Activated T-helper 9 cell treated with anti-CD3 and anti-CD28 coated beads, Interleukin-2, amount 50 U/mL, for 16 hours (primary cell): Measurements from ENCODE around the gene ABCC1.
"Not testable (repeated sequence)": the region's sequence is repeated elsewhere in the genome, so short reads cannot be mapped to it uniquely, and the experiment has no call there.

Experiments
- DNase-seq: peaks from one replicate; pipeline ENCODE4 v3.0.0-alpha.2; 2020; ENCODE audit warnings: low read depth

Gene ABCC1

DNA sequence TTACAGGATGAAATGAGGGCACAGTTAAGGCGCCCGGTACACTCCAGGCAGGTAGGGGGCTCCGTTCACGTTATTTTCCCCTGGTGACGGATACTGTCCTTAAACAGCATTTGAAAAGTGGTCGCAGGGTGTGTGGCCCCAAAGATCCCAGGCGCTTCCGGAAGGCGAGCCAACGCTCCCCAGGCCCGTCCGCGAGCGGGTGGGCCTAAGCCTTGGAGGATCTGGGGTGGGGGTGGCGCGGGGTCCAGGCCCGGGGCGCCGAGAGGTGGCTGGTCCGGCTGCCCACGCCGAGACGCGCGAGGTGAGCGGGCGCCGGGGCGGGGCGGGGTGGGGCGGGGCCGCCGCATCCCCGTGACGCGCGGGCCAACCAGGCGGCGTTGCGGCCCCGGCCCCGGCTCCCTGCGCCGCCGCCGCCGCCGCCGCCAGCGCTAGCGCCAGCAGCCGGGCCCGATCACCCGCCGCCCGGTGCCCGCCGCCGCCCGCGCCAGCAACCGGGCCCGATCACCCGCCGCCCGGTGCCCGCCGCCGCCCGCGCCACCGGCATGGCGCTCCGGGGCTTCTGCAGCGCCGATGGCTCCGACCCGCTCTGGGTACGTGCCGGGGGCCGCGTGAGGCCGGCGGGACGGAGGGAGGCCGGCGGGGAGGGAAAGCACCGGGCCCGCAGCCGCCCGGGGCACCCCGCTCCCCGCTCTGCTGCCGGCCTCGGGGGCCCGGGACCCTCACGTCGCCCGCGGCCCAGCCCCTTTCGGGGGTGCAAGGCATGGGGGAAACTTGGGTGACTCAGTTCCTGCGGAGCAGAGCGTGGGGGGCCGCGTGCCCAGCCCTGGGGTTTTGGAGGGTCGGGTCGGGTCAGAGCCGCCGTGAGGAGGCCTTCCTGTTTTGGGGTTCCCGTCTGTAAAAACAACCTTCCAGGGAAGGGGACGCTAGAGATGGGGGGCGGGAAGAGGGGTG lies at the start of gene ABCC1:
ABCC1 (plus strand) TSS at position 407 of the 951 bp plus-strand sequence; CDS start at position 543, 136 bp downstream.
- peak; percentile 51 for DNase-seq

DNA sequence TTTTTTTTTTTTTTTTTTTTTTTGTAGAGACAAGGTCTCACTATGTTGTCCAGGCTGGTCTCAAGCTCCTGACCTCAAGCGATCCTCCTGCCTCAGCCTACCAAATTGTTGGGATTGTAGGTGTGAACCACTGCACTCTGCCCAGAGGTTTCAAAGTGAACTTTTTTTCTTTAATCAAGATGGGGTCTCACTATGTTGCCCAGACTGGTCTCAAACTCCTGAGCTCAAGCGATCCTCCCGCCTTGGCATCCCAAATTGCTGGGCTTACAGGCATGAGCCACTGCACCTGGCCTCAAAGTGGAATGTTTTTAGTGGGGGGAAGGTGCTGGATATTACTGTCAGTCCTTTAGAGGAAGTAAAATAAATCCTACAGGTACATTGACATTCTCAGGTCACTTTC lies 49.1 kb upstream of the ABCC1 start:
- no peak for DNase-seq

DNA sequence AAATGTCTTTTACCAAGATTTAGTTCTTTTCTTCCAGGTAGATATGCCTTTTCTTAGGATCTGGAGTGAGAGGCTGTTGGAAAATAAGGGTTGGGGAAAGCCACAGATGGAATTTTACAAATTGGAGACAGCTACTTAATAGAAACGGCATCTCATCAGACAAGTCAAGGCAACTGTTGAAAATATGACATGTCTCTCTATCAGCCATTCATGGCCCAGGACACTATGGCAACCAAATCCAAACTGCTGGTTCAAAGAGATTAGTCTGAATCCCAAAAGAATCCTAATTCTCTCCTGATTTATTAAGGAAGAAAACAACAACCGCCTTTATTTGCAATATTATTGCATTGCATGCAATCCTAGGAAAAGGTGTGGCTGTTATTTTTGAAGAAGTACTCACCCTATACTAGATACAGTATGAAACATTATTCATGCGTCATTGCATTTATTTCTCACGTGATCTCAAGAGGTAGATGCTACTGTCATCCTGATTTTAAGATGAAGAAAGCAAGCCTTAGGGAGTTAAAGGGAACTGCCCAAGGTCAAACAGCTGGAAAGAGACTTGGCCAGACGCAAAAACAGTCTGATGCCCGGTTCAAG lies 48.4 kb upstream of the ABCC1 start:
- DNase-seq = no peak

DNA sequence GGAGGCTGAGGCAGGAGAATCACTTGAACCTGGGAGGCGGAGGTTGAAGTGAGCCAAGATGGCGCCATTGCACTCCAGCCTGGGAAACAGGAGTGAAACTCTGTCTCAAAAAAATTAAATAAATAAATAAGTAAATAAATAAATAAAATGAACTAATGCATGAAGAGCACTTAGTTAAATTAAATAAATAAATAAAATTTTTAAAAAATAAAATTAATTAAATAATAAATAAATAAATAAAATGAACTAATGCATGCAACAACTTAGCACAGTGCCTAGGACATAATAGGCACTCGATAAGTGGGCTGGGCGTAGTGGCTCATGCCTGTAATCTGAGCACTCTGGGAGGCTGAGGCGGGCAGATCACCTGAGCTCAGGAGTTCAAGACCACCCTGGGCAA lies 45.5 kb upstream of the ABCC1 start:
- no peak for DNase-seq

DNA sequence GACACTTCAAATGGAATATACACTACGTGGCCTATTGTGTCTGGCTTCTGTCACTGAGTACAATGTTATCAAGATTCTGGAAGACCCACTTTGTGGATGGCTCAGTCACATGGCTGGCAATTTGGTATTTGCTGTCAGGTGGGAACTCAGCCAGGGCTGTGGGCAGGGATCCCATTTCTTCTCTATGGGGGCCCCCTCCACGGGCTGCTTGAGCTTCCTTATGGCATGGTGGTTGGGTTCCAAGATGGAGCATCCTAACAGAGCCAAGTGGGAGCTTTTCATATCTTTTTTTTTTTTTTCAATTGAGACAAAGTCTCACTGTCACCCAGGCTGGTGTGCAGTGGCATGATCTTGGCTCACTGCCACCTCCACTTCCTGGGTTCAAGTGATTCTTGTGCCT lies 43.0 kb upstream of the ABCC1 start:
- DNase-seq = no peak

DNA sequence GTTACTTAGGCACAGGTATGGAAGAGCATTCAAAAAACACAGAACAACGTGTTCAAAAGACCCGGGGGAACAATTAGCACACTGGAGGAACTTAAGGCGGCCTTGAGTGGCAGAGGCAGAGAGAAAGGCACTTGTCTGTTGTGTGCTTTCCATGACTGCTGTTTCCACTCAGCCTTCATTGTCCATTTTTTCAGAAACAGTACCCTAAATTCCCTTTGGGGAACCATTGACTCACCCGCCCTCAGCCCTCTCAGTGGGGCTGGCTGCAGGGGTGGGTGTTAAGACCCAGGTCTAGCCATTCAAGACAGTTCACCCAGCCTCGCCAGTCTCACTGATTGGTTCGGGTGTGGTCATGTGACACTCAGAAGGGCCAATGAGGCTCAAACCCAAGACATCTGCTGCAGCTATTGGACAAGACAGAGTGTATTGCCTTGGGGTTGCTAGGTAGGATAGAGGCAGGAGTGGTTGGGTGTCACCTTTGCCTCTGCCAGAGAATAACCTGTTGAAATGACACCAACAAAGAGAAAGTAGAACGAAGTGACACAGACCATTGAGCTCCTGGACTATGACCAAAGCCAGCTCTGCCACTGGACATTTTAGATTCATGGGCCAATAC lies 41.4 kb upstream of the ABCC1 start:
- DNase-seq = no peak

DNA sequence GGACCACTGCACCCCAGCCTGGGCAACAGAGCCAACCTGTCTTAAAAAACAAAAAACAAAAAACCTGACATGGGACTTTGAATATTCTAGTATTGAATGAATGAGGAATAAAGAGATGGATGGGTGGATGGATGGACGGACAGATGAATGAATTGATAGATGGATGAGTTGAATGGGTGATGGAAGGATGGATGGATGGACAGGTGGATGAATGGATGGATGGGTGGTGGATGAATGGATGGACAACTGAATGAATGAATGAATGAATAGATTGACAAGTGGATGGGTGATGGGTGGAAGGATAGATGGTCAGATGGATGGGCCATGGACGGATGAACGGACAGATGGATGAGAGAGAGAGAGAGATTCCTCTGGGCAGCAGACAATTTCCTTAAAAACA lies 38.2 kb upstream of the ABCC1 start:
- no peak for DNase-seq

DNA sequence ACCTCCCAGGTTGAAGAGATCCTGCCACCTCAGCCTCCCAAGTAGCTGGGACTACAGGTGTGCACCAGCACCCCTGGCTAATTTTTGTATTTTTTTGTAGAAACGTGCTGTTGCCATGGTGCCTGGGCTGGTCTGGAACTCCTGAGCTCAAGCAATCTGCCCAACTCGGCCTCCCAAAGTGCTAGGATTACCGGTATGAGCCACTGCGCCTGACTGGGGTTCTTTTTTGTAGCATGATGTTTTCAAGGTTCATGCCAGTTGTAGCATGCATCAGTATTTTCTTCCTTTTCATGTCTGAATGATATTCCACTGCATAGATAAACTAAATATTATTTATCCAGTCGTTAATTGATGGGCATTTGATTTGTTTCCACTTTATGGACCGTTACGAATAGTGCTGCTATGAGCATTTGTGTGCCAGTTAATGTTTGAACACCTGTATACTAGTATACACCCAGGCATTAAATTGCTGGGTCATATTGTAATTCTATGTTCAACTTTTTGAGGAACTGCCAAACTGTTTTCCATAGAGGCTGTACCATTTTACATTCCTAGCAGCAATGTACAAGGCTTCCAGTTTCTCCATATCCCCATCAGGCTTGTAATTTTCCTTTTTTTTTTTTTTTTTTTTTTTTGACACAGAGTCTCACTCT lies 36.2 kb upstream of the ABCC1 start:
- DNase-seq = no peak

DNA sequence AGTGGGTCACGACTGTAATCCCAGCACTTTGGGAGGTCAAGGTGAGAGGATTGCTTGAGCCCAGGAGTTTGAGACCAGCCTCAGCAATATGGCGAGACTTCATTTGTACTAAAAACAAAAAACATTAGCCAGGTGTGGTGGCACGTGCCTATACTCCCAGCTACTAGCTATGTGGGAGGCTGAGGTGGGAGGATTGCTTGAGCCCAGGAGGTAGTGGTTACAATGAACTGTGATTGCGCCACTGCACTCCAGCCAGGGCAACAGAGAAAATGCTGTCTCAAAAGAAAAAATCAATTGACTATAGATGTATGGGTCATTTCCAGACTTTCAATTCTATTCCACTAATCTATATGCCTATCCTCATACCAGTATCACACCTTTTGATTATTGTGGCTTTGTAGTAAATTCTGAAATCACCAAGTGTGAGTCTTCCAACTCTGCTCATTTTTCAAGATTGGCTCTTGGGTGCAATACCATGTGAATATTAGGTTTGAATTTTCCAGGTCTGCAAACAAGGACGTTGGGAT lies 33.8 kb upstream of the ABCC1 start:
- no peak for DNase-seq

DNA sequence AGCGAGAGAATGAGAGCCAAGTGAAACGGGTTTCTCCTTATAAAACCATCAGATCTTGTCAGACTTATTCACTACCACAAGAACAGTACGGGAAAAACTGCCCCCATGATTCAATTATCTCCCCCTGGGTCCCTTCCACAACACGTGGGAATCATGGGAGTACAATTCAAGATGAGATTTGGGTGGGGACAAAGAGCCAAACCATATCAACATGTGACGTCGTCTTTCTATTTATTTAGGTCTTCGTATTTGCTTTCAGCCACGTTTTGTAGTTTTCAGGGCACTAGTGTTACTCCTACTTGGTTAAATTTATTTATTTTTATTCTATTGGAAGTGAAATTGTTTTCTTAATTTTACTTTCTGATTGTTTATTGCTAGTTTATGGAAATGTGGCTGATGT lies 33.1 kb upstream of the ABCC1 start:
- DNase-seq = no peak

DNA sequence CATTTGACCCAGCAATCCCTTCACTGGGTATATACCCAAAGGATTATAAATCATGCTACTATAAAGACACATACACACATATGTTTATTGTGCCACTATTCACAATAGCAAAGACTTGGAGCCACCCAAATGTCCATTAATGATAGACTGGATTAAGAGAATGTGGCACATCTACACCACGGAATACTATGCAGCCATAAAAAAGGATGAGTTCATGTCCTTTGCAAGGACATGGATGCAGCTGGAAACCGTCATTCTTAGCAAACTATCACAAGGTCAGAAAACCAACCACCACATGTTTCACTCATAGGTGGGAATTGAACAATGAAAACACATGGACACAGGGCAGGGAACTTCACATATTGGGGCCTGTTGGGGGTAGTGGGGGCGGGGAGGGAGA lies 31.1 kb upstream of the ABCC1 start:
- DNase-seq = not testable (repeated sequence)

DNA sequence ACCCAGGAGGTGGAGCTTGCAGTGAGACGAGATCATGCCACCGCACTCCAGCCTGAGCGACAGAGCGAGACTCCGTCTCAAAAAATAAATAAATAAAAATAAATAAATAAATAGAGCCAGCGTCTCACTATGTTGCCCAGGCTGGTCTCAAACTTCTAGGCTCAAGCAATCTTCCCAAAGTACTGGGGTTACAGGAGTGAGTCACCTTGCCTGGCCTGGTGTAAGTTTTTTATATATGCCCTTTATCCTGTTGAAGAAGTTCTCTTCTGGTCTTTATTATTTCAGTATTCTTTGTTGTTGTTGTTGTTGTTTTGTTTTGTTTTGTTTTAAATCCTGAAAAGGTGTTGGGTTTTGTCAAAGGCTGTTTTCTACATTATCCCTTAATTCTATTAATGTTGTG lies 30.1 kb upstream of the ABCC1 start:
- DNase-seq = no peak

DNA sequence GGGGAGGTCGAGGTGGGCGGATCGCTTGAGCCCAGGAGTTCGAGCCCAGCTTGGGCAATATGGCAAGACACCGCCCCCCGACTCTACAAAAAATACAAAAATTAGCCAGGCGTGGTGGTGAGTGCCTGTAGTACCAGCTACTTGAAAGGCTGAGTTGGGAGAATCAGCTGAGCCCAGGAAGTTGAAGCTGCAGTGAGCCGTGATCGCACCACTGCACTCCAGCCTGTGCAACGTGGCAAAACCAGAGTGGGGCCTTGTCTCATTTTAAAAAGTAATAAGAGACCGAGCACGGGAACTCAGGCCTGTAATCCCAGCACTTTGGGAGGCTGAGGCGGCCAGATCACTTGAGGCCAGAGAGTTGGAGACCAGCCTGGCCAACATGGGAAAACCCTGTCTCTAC lies 24.4 kb upstream of the ABCC1 start:
- no peak for DNase-seq

DNA sequence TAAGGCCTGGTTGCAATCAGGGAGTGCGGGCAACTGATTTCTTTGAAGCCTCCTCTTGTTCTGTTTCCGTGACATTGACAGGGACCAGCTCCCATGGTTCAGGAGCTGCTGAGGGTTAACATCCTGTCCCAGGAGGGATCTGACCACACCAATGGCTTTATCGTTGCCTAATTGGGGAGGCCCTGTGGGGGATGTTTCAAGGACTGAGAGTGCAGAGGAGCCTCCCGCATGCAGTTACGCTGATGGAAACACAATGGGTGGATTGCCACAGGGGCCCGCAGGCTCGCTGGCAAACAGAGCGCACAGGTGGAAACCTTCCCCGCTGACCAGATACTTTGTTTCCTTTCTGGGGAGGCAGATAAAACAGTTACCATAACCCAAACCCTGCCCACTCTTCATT lies 23.8 kb upstream of the ABCC1 start:
- DNase-seq = no peak

DNA sequence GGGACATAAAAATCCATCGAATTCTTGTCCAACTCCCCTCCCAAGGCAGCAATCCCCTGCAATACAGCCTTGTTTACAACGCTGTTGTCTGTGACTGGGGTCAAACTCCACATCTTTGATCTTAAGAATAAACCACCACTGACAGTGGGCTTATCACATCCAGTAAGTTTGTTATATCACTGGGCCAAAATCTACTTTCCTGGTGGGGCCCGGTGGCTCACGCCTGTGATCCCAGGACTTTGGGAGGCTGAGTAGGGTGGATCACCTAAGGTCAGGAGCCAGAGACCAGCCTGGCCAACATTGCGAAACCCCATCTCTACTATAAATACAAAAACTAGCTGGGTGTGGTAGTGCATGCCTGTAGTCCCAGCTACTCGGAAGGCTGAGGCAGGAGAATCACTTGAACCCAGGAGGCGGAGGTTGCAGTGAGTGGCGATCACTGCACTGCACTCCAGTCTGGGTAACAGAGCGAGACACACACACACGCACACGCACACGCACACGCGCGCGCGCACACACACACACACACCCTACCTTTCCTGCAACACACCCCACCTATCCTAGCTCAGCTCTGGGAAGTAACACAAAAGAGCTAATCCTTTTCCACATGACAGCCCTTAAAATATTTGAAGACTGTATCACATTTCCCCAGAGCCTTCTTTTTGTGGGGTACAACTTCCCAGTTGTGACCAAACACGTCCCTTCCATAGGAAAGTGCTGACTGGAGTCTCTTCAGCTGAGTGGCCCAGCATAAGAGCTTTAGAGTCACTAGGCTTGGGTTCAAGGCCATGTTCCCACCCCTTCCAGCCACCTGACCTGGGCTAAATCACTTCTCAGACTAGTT lies 20.9 kb upstream of the ABCC1 start:
- DNase-seq = no peak

DNA sequence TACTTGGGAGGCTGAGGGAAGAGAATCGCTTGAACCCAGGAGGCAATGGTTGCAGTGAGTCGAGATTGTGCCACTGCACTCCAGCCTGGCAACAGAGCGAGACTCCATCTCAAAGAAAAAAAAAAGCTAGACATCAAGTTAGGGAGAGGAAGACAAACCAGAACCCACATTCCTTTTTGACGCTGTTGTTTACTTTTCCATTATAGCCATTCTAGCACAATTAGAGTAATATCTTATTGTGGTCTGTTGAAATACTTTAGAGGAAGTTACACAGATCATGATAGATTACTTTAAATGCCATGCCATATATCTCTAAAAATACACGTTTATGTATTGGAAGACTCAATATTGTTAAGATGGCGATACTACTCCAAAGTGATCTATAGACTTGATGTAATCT lies 16.5 kb upstream of the ABCC1 start:
- no peak for DNase-seq

DNA sequence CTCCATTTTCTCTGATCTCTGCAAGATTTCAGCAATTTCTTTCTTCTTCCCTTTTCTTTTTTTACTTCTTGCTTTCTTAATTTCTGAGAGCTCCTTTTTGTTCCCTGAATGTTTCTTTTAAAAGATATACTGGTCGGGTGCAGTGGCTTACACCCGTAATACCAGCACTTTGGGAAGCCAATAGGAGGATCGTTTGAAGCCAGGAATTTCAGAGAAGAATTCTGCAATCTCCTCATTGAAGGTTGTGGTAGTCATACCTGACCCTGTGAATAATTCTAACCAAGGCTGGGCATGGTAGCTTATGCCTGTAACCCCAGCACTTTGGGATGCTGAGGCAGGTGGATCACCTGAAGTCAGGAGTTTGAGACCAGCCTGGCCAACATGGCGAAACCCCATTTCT lies 15.6 kb upstream of the ABCC1 start:
- no peak for DNase-seq

DNA sequence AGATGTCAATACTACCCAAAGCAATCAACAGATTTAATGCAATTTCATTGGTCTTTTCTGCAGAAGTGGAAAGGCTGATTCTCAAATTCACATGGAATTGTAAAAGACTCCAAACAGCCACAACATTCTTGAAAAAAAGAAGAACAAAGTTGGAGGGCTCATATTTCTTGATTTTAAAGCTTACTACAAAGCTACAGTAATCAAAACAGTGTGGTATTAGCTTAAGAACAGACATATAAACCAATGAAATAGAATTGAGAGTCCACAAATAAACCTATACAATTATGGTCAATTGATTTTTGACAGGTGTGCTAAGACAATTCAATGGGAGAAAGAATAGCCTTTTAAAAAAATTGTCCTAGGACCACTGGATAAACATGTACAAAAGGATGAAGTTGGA lies 14.4 kb upstream of the ABCC1 start:
- no peak for DNase-seq

DNA sequence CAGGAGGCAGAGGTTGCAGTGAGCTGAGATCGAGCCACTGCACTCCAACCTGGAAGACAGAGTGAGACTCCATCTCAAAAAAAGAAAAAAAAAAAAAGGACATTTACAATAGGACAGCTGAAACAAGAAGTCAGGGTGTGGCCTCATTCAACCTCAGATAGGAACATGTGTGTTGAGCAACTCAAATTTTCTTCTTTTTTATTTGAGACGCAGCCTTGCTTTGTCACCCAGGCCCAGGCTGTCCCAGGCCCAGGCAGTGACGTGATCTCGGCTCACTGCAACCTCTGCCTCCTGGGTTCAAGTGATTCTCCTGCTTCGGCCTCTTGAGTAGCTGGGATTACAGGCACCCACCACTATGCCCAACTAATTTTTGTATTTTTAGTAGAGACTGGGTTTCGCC lies 12.6 kb upstream of the ABCC1 start:
- DNase-seq = not testable (repeated sequence)

DNA sequence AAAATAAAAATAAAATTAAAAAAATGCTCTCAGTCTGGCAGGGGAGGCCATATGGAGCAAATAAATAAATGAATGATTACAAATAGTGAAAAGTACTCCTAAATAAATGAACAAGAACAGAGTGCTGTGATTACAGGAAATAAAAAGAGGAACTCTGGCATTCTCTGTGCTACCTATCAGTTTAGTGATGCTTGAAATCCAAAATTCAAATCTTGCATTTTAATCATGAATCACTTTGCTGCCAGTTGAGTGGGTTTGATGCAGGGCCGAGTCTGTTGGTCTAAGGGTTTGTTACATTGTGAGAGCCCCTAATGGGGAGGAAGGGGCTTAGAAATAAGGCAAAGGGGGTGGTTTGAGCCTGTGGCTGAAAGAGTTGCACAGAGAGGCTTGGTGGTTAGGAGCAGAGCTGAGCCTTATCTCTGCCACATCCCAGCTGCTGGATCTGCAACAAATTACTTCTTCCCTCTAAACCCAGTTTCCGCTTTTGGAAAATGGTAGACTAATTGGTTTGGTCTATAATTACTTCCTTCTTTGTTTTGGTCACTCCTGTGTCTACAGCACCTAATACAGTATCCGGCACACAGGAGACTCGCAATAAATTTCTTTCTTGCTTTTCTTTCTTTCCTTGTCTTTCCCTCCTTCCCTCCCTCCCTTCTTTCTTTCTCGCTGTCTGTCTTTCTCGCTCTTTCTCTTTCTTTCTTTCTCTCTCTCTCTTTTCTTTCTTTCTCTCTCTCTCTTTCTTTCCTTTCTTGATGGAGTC lies 6.3 kb upstream of the ABCC1 start:
- DNase-seq = no peak
